ELR (cell line): ENCODE data around the gene PRR36.

Source experiments
- DNase-seq: peaks from one replicate; pipeline ENCODE4 v3.0.0-alpha.2; 2015; ENCODE audit warnings: low read depth

Gene PRR36

GRCh38 chr19:7844951-7845350 lies 29.2 kb downstream of the PRR36 start:
- DNase-seq: no peak

- DNase-seq: no peak
Observed at GRCh38 chr19:7844405-7844804, 29.8 kb downstream of the PRR36 start.

- no peak for DNase-seq
Observed at GRCh38 chr19:7843521-7843920, 30.7 kb downstream of the PRR36 start.

- DNase-seq: no peak
Observed at GRCh38 chr19:7842661-7843294, 31.4 kb downstream of the PRR36 start.

GRCh38 chr19:7841751-7842660 lies 32.2 kb downstream of the PRR36 start:
- DNase-seq: no peak

- DNase-seq: no peak
Observed at GRCh38 chr19:7840629-7841028, 33.6 kb downstream of the PRR36 start.

GRCh38 chr19:7839476-7839875 lies 34.7 kb downstream of the PRR36 start:
- no peak for DNase-seq

GRCh38 chr19:7833225-7834099 lies 40.7 kb downstream of the PRR36 start:
- DNase-seq: peak; percentile 87

- peak; percentile 27 for DNase-seq
Observed at GRCh38 chr19:7832781-7833180, 41.4 kb downstream of the PRR36 start.

- no peak for DNase-seq
Observed at GRCh38 chr19:7832009-7832408, 42.2 kb downstream of the PRR36 start.

GRCh38 chr19:7831452-7831851 lies 42.7 kb downstream of the PRR36 start:
- peak; percentile 52 for DNase-seq

GRCh38 chr19:7830823-7831222 lies 43.4 kb downstream of the PRR36 start:
- no peak for DNase-seq

- no peak for DNase-seq
Observed at GRCh38 chr19:7830272-7830771, 43.9 kb downstream of the PRR36 start.

- DNase-seq: peak; percentile 100
Observed at GRCh38 chr19:7829561-7830271, 44.5 kb downstream of the PRR36 start, which contains the start of gene EVI5L. EVI5L (plus strand) TSS chr19:7830218; CDS start chr19:7846543, 16,325 bp downstream.

- no peak for DNase-seq
Observed at GRCh38 chr19:7829166-7829520, 45.0 kb downstream of the PRR36 start.

- no peak for DNase-seq
Observed at GRCh38 chr19:7823686-7824301, 50.4 kb downstream of the PRR36 start.

- no peak for DNase-seq
Observed at GRCh38 chr19:7822910-7823515, 51.2 kb downstream of the PRR36 start.

- DNase-seq: no peak
Observed at GRCh38 chr19:7820588-7820987, 53.6 kb downstream of the PRR36 start.

- no peak for DNase-seq
Observed at GRCh38 chr19:7819337-7819736, 54.9 kb downstream of the PRR36 start.

GRCh38 chr19:7818806-7819205 lies 55.4 kb downstream of the PRR36 start:
- no peak for DNase-seq
